HG03378 (cell line): ENCODE data around the gene ZNF710.

Source experiments
- ATAC-seq: cut with Tn5 transposase; IDR thresholded peaks from one replicate; pipeline ENCODE4 v1.9.1; 2021; ENCODE audit warnings: mild to moderate bottlenecking, moderate library complexity; ENCODE audit not compliant: unreplicated experiment

The ZNF710 gene

GRCh38 chr15:89991312-89991711 lies 9.8 kb upstream of the ZNF710 start:
- ATAC-seq = no peak

- ATAC-seq = no peak
Observed at GRCh38 chr15:89993349-89993748, 7.8 kb upstream of the ZNF710 start.

GRCh38 chr15:89997079-89997478 lies 4.0 kb upstream of the ZNF710 start:
- no peak for ATAC-seq

GRCh38 chr15:89998141-89998661 lies 2.9 kb upstream of the ZNF710 start:
- no peak for ATAC-seq

- no peak for ATAC-seq
Observed at GRCh38 chr15:89998923-89999675, 2.0 kb upstream of the ZNF710 start.

GRCh38 chr15:89999676-90000185 lies 1.4 kb upstream of the ZNF710 start:
- ATAC-seq = no peak

- ATAC-seq = no peak
Observed at GRCh38 chr15:90000186-90001001, 730 bp upstream of the ZNF710 start.

GRCh38 chr15:90001683-90002427 lies 731 bp downstream of the ZNF710 start:
- no peak for ATAC-seq

GRCh38 chr15:90002428-90002844 lies 1.3 kb downstream of the ZNF710 start:
- ATAC-seq = no peak

- no peak for ATAC-seq
Observed at GRCh38 chr15:90003736-90004135, 2.6 kb downstream of the ZNF710 start.

- ATAC-seq = no peak
Observed at GRCh38 chr15:90004252-90004651, 3.1 kb downstream of the ZNF710 start.

- ATAC-seq = no peak
Observed at GRCh38 chr15:90004671-90005070, 3.5 kb downstream of the ZNF710 start.

- no peak for ATAC-seq
Observed at GRCh38 chr15:90006217-90007075, 5.3 kb downstream of the ZNF710 start.

- no peak for ATAC-seq
Observed at GRCh38 chr15:90007076-90007460, 5.9 kb downstream of the ZNF710 start.

GRCh38 chr15:90008607-90009006 lies 7.5 kb downstream of the ZNF710 start:
- no peak for ATAC-seq

- ATAC-seq = no peak
Observed at GRCh38 chr15:90009301-90010022, 8.3 kb downstream of the ZNF710 start.

GRCh38 chr15:90011705-90012104 lies 10.6 kb downstream of the ZNF710 start:
- ATAC-seq = no peak

GRCh38 chr15:90013503-90013937 lies 12.4 kb downstream of the ZNF710 start:
- no peak for ATAC-seq

GRCh38 chr15:90015294-90015693 lies 14.2 kb downstream of the ZNF710 start:
- no peak for ATAC-seq
